NCI-H82 treated with DMSO at 0.1 percent for 48 hours (cell line): ENCODE results near the gene ITPR1.

Experiments
- DNase-seq: peaks from one replicate; lab custom pipeline; 2025; ENCODE audit not compliant: unreplicated experiment; lab: John Stamatoyannopoulos, UW

Gene ITPR1

DNA sequence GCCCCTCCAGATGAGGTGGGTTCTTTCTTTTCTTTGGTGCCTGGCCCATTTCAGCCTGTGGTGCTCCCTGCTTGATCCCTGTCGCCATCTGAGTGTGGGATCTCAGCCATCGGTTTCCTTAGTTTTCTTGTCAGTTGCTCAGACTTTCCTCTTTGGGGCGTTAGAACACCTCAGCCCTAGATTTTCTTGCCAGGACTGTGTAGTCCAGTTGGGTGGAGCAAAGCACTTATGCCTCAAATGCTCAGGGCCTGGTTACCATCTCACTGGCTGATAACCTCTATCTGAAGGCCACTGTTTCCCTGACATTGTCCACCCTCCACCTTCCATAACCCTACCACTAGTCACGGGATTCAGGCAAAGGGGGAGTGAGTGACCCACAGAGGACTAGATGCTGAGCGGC, 277.4 kb downstream of the ITPR1 start:
- no peak for DNase-seq

GRCh38 chr3:4771243-4771642, 278.1 kb downstream of the ITPR1 start:
- no peak for DNase-seq

DNA sequence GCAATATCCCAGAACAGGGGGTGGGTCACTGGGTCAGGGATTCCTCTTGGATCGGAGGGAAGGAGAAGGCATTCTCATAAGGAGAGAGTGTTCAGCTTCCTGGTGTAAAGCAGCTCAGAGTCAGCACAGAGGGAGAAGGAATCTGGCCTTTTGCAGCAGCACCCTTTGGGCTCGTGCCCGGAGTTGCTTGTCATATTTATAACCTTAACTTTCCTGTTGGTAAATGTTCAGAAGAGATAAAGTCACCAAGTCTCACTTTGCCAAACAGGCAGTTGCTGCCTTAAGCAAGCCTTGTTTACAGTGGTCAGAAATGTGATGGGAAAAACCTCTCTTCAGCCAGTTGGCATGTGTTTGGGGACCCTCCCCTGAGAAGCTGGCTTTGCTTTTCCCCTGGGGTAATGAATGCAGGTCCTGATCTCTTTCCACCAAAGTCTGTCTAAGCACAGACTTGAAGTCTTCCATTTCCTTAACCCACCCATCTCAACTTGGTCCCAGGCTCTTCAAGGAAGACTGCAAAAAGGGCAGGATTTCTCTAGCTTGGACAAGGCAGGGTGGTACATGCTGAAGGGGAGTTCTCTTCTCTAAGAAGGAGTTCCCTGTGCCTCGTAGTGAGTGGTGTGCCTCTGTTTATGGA, 279.1 kb downstream of the ITPR1 start:
- no peak for DNase-seq

DNA sequence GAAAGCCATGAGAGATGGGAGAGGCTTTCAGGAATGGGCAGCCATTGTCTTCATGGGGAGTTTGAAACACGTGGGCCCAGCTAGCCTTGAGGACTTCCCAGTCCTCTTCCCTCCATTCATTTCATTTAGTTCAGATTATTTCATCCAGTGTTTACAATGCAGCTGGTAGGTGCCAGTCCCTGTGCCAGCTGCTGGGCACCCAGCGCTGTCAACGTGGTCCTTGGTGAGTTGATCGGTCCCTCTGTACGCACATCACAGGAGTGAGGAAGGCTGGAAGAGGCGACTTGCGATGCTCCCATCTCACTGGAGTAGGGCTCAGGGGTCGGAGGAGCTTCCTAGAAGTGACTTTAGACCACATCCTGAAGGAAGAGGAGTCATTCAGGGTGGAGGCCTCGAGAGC, 279.7 kb downstream of the ITPR1 start:
- DNase-seq = no peak

- DNase-seq = no peak
Measured at GRCh38 chr3:4773583-4773982, 280.4 kb downstream of the ITPR1 start.

GRCh38 chr3:4774531-4774930, 281.4 kb downstream of the ITPR1 start:
- no peak for DNase-seq

GRCh38 chr3:4776399-4776979, 283.3 kb downstream of the ITPR1 start:
- no peak for DNase-seq

GRCh38 chr3:4776980-4777581, 283.9 kb downstream of the ITPR1 start:
- DNase-seq = no peak

GRCh38 chr3:4778119-4778518, 285.0 kb downstream of the ITPR1 start:
- DNase-seq = no peak

GRCh38 chr3:4778740-4779139, 285.6 kb downstream of the ITPR1 start:
- no peak for DNase-seq

DNA sequence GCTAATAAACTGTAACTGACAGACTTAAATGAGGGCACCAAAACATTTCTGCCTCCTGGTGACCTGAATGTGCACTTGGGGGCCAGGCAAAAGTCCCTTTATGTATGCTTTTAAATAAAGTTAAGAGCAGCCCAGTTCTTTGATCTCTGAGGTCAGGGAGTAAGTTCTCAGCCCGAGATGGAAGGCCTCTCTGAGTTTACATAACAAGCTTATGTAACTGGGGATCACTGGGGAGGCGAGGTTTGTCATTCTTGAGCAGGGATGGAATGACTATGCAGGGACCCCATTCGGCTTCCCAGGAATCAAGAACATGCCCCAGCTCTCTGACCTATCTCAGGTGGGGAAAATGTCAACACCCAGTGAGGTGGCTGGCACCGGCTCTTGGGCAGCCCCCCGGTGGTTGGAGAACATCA, 287.4 kb downstream of the ITPR1 start:
- no peak for DNase-seq

GRCh38 chr3:4782095-4782494, 288.9 kb downstream of the ITPR1 start:
- no peak for DNase-seq

DNA sequence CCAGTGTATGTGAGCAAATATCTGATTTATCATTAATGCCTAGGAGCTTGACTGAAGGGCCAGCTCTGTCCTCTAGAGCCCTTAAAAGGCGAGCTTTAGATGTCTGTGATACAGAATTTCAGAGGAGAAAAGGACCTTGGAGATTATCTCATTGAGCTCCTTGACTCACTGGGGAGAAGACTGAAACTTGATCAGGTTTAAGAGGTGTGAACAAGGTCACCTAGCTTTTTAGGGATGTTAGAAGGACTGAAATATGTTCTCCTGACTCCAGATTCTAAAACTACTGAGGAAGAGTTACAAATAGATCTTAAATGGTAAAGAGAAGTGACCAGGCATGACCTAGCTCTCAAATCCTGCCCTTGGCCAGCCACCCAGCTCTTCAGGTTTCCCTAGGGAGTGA, 292.4 kb downstream of the ITPR1 start:
- no peak for DNase-seq

DNA sequence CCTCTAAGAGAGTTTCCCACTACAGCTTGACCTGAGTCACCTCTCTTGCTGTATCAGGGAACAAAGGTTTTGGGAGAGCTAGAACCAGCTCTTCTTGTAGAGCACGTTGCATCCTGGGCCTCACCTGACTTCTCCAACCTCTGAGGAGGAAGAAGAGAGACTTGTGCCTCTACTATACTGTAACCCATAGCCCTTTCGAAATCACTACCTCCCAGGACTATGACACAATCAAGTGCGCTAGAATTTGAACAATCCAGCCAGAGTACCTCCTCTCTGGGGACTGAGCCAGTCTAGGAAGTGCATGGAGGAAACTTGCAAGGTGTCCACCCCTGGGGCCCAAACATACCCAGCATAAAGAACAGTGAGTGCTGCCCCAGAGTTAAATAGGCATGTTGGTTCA, 293.3 kb downstream of the ITPR1 start:
- no peak for DNase-seq

DNA sequence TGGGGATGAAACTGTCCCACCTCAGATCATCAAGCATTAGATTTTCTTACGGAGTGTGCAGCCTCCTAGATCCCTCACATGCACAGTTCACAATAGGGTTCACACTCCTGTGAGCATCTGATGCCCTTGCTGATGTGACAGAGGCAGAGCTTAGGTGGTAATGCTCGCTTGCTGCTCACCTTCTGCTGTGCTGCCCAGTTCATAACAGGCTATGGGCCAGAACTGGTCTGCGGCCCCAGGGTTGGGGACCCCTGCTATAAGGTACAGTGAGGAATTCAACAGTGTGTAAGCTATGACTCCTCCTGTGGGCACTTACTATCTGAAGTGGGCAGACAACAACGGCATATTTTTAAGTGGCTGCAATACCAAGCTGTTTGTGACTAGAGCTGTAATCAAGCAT, 298.2 kb downstream of the ITPR1 start:
- no peak for DNase-seq

DNA sequence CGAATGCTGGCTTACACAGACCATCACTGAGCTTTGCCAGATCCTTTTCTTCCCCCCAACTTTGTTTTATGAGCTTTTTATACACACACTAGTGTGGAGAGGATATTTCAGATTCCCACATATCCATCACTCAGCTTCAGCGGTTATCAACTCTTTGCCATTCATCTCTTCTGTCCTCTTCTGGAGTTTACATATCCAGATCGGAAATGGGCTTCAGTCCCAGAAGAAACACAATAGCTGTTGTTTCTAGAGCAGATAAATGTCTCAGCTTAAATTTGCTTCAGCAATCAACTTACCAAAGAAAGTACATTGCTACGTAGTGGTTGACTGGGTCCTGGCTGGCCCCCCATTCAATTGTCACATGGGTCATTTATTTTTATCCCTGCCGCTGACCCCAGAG, 300.2 kb downstream of the ITPR1 start:
- no peak for DNase-seq

- no peak for DNase-seq
Measured at GRCh38 chr3:4794331-4794730, 301.2 kb downstream of the ITPR1 start.

- no peak for DNase-seq
Measured at GRCh38 chr3:4794798-4795197, 301.6 kb downstream of the ITPR1 start.

DNA sequence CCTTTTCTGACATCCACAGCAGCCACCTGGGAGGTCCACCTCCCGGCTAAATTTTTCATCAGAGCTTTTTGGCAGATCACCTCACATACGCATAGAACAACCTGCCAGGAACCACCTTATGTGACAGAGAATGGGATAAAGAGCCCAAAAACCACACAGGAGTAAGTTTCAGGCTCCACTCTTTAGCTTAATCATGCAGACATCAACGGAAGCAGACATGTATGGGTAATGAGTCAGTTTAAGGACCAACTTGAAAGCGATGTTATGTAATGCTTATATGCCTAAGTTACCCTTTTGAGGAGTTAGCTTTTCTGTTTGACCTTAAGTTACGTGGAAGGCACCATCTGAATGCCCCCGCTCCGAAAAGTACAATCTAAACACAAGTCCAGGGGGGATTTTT, 302.8 kb downstream of the ITPR1 start:
- no peak for DNase-seq

GRCh38 chr3:4797201-4797705, 304.1 kb downstream of the ITPR1 start:
- no peak for DNase-seq

DNA sequence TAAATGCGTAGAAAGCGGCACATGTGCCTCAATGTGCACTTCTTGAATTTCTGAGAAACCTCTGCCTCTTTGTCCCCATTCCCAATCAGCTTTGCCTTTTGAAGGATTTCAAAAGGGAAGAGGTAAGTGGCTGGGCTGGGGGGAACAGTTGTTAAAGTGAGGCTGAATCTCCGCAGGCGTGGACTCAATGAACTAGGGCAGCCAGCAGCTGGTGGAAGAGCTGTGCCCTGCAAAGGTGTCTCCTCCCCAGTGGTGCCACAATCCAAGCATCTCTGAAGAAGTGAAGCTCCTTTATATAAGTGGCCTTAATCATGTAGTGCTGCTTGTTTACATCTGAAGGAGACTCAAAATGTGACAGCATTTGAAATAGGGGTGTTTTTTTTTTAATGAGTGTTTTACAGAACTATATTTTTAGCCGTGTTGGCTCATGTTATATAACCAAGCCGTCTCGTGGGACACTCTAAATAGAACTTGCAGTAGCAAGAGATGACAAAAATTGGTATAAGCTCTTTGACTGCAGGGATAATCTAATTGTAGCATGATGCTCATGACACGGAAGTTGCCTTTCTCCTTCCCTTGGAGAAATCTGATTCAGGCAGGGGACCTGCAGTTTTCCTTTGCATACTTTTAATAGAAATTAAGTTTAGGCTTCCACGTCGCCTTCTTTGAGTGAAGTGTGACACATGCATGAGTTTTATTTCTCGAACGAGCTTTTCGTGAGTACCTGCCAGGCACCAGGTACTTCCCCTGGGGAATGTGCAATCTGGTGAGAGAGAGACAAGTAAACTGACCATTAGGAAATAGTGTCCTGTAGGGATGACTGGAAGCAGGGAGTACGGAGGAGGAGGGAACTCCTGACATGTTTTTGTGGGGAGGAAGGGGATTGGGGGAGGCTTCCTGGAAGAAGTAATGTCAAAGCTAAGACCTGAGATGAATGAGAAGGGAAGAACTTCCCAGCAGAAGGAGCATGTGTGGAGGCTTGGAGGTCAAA, 306.4 kb downstream of the ITPR1 start:
- DNase-seq = no peak
